KOPT-K1 (cell line): ENCODE measurements around the gene LCOR.
"Not testable (repeated sequence)": the region's sequence is repeated elsewhere in the genome, so short reads cannot be mapped to it uniquely, and the experiment has no call there.

Source experiments
- H3K27ac ChIP-seq: fragments of 200-600 bp; sonication (generic); 2 replicates; pipeline ENCODE4 v1.5.1; 2016; ENCODE audit warnings: antibody characterized with exemption, mild to moderate bottlenecking, low read depth, low read length; ENCODE audit not compliant: poor library complexity, severe bottlenecking
- H3K36me3 ChIP-seq: fragments of 200-600 bp; sonication (generic); 2 replicates; pipeline ENCODE4 v1.5.1; 2017; ENCODE audit warnings: antibody characterized with exemption, mild to moderate bottlenecking, low read length, moderate library complexity; ENCODE audit not compliant: insufficient read depth
- H3K9me3 ChIP-seq: fragments of 200-600 bp; sonication (generic); 2 replicates; pipeline ENCODE4 v1.5.1; 2017; ENCODE audit warnings: antibody characterized with exemption, low read length, mild to moderate bottlenecking; ENCODE audit not compliant: insufficient read depth, poor library complexity, severe bottlenecking

LCOR gene

DNA sequence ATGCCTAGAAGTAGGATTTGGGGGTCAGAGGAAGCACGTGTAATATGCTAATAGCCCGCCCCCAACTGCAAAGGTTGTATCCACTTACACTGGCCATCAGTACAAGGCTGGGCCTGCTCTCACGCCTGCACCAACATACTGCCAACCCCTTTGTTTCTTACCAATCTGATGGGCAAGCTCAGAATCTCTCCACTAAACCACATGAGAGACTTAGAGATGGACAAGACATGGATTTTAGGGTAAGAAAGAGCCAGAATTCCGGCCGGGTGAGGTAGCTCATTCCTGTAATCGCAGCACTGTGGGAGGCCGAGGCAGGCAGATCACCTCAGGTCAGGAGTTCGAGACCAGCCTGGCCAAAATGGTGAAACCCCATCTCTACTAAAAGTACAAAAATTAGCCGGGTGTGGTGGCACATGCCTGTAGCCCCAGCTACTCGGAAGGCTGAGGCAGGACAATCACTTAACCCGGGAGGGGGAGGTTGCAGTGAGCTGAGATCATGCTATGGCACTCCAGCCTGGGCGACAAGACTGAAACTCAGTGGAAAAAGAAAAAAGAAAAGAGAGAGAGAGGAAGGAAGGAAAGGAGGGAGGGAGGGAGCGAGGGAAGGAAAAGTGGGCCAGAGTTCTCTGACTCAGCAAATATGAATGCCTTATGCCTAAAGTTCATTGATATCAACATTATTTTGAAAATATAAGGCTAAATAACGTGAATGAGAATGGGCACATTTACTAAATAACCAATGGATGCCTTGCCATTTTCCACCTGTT, 191.5 kb downstream of the LCOR start:
- peaks cover 92% of the 10 kb centered on the region for H3K36me3 ChIP-seq
- no peak overlapping the region for H3K27ac ChIP-seq
- no peaks in the 10 kb centered on the region for H3K9me3 ChIP-seq

GRCh38 chr10:97024168-97025073, 192.3 kb downstream of the LCOR start:
- peaks cover 92% of the 10 kb centered on the region for H3K36me3 ChIP-seq
- no peaks in the 10 kb centered on the region for H3K9me3 ChIP-seq
- no peak overlapping the region for H3K27ac ChIP-seq

DNA sequence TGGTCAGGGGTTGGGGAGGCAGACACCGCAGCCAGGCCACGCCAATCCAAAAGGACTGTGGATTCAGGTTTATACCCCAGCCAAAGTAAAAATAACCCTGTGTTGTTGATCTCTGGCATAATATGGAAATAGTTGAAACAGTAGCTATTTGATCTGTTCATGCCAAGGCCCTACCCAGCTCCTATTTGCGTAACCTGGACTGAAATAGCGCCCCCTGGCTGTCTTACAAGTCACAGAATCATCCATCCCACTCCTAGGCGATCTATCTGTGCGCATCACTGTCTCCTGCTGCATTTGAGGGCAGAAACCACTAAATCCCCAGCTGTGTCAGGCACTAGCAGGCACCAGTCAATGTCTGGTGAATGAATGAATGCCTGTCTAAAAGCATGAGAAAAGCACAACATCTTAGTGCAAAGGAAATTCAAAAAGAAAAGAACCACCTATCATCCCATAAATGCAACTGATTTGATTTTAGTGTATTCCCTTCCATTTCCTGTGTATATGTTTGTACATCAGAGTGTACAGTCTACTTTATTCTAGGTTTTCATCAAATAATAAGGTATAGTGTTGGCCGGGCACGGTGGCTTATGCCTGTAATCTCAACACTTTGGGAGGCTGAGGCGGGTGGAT, 193.6 kb downstream of the LCOR start:
- no peaks in the 10 kb centered on the region for H3K9me3 ChIP-seq
- no peak overlapping the region for H3K27ac ChIP-seq
- H3K36me3 ChIP-seq, result peaks cover 92% of the 10 kb centered on the region

DNA sequence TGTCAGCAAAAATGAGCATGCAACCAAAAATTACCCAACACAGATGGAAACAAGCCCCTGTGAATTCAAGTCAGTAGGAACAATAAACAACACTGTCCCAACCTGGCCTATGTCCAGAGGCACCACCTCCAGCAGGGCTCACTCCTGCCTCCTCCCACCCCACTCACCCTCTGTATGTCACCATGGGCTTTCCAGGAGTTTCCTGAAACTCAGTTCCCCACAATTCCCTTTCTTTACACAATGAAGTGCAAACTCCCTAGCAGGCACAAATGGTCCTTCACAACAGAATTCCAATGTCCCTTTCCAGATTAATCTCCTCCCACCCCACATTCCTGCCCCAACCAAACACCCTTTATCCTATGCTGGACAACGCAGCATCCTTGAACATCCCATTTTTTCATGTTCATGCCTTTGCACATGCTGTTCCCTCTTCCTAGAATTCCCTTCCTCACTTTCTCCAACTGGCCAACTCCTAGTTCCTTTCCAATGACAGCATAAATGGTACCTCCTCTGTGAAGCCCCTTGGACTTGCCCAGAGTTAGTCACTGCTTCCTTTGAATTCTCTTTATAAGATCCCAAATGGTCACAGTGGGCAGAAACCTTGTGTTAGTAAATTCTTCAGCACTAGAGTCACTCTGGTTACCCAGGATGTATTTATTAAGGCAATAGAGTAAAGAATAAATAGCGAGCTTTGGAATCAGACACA, 196.2 kb downstream of the LCOR start:
- no peak overlapping the region for H3K27ac ChIP-seq
- peaks cover 93% of the 10 kb centered on the region for H3K36me3 ChIP-seq
- H3K9me3 ChIP-seq, result no peaks in the 10 kb centered on the region

GRCh38 chr10:97028832-97029178, 196.7 kb downstream of the LCOR start:
- Histone ChIP-seq H3K9me3 (no peaks in the 10 kb centered on the region), H3K36me3 (peaks cover 93% of the 10 kb centered on the region), H3K27ac (no peak overlapping the region)

DNA sequence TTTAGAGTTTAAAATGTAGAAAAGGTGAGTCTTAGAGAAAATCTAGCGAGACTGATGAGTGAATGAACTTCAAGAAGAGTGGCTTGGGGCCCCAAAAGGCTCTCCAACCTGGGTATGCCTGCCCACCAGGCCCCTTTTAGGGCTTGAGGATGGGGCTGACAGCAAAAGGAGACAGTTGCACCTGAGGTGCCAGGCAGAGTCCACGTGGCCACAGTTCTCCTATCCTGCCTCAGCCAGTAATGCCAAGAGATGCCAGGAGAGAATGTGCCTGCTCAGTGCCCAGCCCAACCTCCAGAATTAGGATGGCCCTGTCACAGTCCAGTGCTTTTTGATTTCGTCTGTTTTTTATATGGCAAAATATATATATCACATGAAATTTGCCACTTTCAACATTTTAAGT, 197.2 kb downstream of the LCOR start:
- no peak overlapping the region for H3K27ac ChIP-seq
- peaks cover 94% of the 10 kb centered on the region for H3K36me3 ChIP-seq
- H3K9me3 ChIP-seq, result no peaks in the 10 kb centered on the region

GRCh38 chr10:97030894-97031293, 198.8 kb downstream of the LCOR start:
- Histone ChIP-seq H3K27ac (no peak overlapping the region), H3K36me3 (peaks cover 96% of the 10 kb centered on the region), H3K9me3 (no peaks in the 10 kb centered on the region)

DNA sequence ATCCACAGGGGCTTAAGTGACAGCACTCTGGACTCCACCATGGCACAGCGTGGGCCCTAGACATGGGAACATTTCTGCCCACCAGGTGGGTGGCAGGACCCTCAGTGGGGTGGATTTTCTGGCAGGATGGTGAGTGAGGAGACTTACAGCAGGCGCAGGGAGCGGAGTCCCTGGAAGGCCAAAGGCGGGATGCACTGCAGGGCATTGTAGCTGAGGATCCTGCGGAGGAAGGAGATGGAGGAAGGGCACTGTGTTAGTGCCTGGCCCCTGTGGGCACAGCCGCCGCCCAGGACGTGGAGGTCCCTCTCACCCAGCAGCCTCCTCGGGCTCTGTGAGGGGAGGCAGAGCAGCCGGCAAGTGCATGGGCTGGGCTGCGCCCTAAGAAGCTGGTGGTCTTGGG, 199.4 kb downstream of the LCOR start:
- peaks cover 100% of the 10 kb centered on the region for H3K36me3 ChIP-seq
- H3K27ac ChIP-seq, result no peak overlapping the region
- H3K9me3 ChIP-seq, result no peaks in the 10 kb centered on the region

- peaks cover 100% of the 10 kb centered on the region for H3K36me3 ChIP-seq
- no peaks in the 10 kb centered on the region for H3K9me3 ChIP-seq
- no peak overlapping the region for H3K27ac ChIP-seq
Measured at GRCh38 chr10:97032624-97033023, 200.5 kb downstream of the LCOR start.

DNA sequence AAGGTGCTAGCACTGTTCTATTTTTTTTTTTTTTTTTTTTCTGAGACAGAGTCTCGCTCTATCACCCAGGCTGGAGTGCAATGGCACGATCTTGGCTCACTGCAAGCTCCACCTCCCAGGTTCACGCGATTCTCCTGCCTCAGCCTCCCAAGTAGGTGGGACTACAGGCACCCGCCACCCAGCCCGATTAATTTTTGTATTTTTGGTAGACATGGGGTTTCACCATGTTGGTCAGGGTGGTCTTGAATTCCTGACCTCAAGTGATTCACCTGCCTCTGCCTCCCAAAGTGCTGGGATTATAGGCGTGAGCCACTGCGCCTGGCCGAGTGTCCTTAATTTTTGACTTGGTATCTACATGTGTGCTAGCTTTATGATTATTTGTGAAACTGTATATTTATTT, 201.7 kb downstream of the LCOR start:
- peaks cover 100% of the 10 kb centered on the region for H3K36me3 ChIP-seq
- not testable (repeated sequence) for H3K27ac ChIP-seq, H3K9me3 ChIP-seq

GRCh38 chr10:97034301-97034700, 202.2 kb downstream of the LCOR start:
- H3K27ac ChIP-seq, result no peak overlapping the region
- H3K36me3 ChIP-seq, result peaks cover 100% of the 10 kb centered on the region
- H3K9me3 ChIP-seq, result no peaks in the 10 kb centered on the region

DNA sequence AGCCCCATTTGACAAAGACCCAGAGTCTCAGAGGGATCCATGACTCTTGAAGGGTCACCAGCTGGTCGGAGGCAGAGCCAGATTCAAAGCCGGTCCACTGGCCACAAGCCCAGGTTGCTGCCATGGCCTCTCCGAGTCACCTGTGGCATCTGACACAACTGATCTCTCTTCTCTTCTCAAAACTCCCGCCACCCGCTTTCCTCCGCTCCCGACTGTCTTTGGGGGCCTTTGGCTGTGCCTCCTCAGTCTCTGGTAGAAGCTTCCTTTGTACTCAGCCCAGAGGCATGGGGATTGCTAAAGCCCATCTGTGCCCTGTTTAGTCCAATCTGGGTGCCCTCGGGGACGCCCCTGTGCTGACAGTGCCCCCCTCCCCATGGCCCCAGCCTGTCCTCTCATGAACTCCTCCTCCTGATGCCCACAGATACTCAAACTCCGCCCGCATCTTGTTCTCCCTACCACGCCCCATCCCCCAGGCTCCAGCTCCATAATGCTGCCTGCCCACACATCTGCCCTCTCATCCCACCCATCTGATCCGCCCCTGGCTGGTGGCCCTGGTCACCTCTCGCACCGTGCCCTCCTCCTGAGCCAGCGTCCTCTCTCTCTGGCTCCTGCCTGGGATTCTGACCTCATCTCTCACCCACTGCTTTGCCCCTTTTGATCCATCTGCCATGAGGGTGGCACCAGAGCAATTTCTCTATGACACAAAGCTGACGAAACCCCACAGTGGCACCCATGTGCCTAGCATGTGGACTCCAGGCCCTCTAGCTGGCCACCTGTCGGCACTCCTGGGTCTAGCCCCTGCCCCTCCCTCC, 203.1 kb downstream of the LCOR start:
- H3K9me3 ChIP-seq, result no peaks in the 10 kb centered on the region
- peaks cover 100% of the 10 kb centered on the region for H3K36me3 ChIP-seq
- H3K27ac ChIP-seq, result no peak overlapping the region

DNA sequence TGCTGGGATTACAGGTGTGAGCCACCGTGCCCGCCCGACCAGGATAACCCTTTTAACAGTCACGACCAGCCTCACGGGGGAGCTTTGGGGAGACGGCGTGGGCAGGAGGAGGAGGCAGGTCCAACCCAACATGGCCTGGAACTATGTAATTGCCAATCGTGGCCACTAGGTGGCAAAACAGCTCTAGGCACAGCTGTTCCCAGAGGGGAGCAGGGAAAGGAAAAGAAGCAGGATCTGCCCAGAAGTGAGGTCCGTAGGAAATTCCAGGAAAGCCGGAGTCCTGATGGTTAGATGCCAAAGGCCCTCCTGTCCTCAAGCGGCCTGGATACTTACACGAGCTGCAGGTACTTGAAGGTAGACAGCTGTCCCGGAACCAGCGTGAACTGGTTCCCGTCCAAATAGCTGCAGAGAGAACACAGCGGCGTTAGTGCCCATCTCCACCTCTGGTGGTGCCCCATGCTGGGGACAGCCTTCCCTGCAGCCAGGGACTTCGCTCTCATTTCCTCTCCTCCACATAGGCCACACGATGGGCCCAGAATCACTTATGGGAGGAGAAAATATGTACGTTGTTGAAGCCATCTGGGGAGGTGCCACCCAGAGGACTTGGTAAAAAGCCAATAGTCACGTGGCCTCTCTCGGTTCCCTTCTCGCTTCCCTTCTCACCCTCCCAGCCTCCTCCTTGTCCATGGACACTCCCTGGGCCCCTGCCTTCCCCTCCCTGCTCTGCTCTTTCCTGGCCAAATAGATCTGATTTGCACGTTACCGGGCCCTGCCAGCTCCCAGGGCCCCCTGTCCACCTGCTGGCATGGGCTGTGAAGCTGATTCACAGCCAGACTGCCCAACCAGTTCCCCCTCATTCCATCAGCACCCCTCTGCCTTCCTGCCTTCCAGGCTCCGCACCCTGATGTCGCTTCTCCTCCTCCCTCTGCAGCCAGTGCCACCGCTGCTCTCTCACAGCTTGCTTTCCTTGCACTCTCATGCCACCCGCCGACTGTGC, 205.6 kb downstream of the LCOR start:
- H3K9me3 ChIP-seq, result no peaks in the 10 kb centered on the region
- no peak overlapping the region for H3K27ac ChIP-seq
- peaks cover 98% of the 10 kb centered on the region for H3K36me3 ChIP-seq
